Lower leg skin (tissue), 3 donors: ENCODE measurements around the gene AK5.

Experiments used
- POLR2A ChIP-seq, 2 donors: fragments of 450-650 bp; IDR thresholded peaks; one replicate each; pipeline ENCODE4 v1.6.1; 2016 to 2017; ENCODE audit warnings: antibody characterized with exemption in 2 of 2, mild to moderate bottlenecking in 1 of 2, moderate library complexity in 1 of 2
- TF ChIP-seq, protein P1 (sequence below), 3 donors: fragments of 450-650 bp; IDR thresholded peaks; one replicate each; pipeline ENCODE4 v1.5.1; 2016; ENCODE audit warnings: antibody characterized with exemption in 3 of 3, mild to moderate bottlenecking in 3 of 3, moderate library complexity in 2 of 3

DNA sequence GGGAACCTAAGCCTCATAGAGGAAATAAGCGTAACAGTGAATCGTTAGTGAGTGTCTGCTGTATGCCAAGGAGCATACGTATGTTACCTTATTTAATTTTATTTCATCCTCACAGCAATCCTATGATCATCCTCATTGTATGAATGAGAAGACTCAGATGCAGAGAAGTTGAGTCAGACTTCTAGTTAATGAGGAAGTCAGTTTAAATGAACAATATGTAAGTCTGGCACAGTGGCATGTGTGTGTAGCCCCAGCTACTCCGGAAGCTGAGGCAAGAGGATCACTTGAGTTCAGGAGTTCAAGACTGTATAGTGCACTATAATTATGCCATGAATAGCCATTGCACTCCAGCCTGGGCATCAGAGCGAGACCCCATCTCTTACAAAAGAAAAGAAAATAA is 252.6 kb downstream of the AK5 start:
- TF ChIP-seq, protein P1, sequence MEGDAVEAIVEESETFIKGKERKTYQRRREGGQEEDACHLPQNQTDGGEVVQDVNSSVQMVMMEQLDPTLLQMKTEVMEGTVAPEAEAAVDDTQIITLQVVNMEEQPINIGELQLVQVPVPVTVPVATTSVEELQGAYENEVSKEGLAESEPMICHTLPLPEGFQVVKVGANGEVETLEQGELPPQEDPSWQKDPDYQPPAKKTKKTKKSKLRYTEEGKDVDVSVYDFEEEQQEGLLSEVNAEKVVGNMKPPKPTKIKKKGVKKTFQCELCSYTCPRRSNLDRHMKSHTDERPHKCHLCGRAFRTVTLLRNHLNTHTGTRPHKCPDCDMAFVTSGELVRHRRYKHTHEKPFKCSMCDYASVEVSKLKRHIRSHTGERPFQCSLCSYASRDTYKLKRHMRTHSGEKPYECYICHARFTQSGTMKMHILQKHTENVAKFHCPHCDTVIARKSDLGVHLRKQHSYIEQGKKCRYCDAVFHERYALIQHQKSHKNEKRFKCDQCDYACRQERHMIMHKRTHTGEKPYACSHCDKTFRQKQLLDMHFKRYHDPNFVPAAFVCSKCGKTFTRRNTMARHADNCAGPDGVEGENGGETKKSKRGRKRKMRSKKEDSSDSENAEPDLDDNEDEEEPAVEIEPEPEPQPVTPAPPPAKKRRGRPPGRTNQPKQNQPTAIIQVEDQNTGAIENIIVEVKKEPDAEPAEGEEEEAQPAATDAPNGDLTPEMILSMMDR (IDR thresholded peaks at IDR 0.05), result no peak
- TF ChIP-seq POLR2A (IDR thresholded peaks at IDR 0.05), result no peak
